Upper lobe of left lung (tissue), 6 donors: ENCODE measurements around the gene RPS14. TPM values are rescaled to one million over a fixed set of nuclear protein-coding genes. Genes with fewer than 3 reads are reported as not detected.

Experiments
- ATAC-seq, 2 donors: fragments of 200-7000 bp; cut with Tn5 transposase; one replicate each; pipeline ENCODE4 v1.9.1; 2022; ENCODE audit warnings: mild to moderate bottlenecking in 2 of 2, moderate library complexity in 2 of 2; ENCODE audit not compliant: low FRiP score in 2 of 2
- DNase-seq, 2 donors: peaks; one replicate each; pipeline ENCODE4 v3.0.0-alpha.2; 2019 to 2020
- H3K27ac ChIP-seq, 4 donors: fragments of 200-600 bp; sonication (generic); one replicate each; pipeline ENCODE4 v1.5.1; 2016 to 2019
- H3K27me3 ChIP-seq, 4 donors: fragments of 200-600 bp; sonication (generic); one replicate each; pipeline ENCODE4 v1.5.1; 2017 to 2019
- H3K36me3 ChIP-seq, 4 donors: fragments of 200-600 bp; sonication (generic); one replicate each; pipeline ENCODE4 v1.5.1; 2016 to 2019
- H3K4me1 ChIP-seq, 4 donors: fragments of 200-600 bp; sonication (generic); one replicate each; pipeline ENCODE4 v1.5.1; 2018 to 2019
- H3K4me3 ChIP-seq, 4 donors: fragments of 200-600 bp; sonication (generic); one replicate each; pipeline ENCODE4 v1.5.1; 2017 to 2019; ENCODE audit warnings: mild to moderate bottlenecking in 2 of 4, moderate library complexity in 1 of 4
- H3K9me3 ChIP-seq, 4 donors: fragments of 200-600 bp; sonication (generic); one replicate each; pipeline ENCODE4 v1.5.1; 2018 to 2019
- EP300 ChIP-seq, 4 donors: sonication (generic); formaldehyde crosslinking; IDR thresholded peaks; one replicate each; pipeline ENCODE4 v1.5.1; 2017; ENCODE audit warnings: antibody characterized with exemption in 4 of 4, control low read depth in 2 of 4
- POLR2A ChIP-seq, 4 donors: fragments of 450-650 bp; IDR thresholded peaks; one replicate each; pipeline ENCODE4 v1.5.1; 2016 to 2017; ENCODE audit warnings: antibody characterized with exemption in 4 of 4, mild to moderate bottlenecking in 2 of 4
- POLR2AphosphoS5 ChIP-seq, 2 donors: sonication (generic); formaldehyde crosslinking; IDR thresholded peaks; one replicate each; pipeline ENCODE4 v1.5.1; 2017; ENCODE audit warnings: antibody characterized with exemption in 2 of 2
- WGBS, 2 donors: methylation state at CpG; one replicate each; pipeline ENCODE4 v1.1.5; 2017 to 2018; 5-methylcytosine and 5-hydroxymethylcytosine counted together
- total RNA-seq, 6 donors: library from RNA; depleted of rRNA in 4 of 6; stranded (reverse); fragments of >200 nt in 4 of 6; gene quantifications; one replicate each; pipeline versions ENCODE4 v1.1.0 to v1.2.1, GENCODE V29; 2016 to 2021
- TF ChIP-seq, protein P1 (sequence below), 6 experiments: fragments of 450-650 bp in 4 of 6; fragments of 200-600 bp in 2 of 6; sonication (generic) in 2 of 6; IDR thresholded peaks; one replicate each; pipeline ENCODE4 v1.5.1; 2016 to 2019; ENCODE audit warnings: antibody characterized with exemption in 6 of 6
- donor health status: DM: no; HTN: no; CAD: no; lungs with moderate emphysema.
- donor health status: DM: no; HTN: yes; CAD: no; lungs with severe emphysema.

Gene RPS14
- total RNA-seq, 6 donors from 2014 or later = 806 to 1,982 (median 1,727) TPM

DNA sequence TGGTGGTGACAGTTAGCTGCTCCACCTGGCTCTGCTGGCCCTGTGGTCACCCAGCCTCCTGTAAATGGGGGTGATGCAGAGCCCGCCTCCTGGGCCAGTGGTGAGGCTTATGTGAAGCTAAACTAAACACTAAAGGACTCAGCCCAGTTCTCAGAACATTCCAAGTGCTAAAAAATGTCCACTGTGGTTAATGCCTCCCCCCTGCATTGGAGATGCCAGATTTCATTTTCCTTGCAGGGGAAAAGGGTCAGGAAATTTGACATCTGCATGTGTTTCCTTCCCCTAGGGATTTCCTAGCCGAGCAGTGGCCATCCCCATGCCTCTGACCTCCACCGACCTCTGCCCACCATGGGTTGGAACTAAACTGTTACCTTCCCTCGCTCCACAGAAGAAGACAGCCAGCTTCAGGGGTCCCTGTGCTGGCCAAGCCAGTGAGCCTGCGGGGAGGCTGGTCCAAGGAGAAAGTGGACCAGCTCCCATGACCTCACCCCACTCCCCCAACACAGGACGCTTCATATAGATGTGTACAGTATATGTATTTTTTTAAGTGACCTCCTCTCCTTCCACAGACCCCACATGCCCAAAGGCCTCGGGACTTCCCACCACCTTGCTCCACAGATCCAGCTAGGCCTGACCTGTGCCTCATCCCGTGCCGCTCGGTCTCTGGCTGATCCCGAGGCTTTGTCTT lies 49.9 kb downstream of the RPS14 start:
- WGBS, 2 donors = 91% methylated on average over 11 of the region's 11 CpGs
- Histone ChIP-seq H3K4me3 (no peak overlapping the region), H3K27ac (no peak overlapping the region), H3K4me1 (peaks cover 0 to 3% (median under 1%) of the 10 kb centered on the region in 4 donors), H3K9me3 (no peaks in the 10 kb centered on the region), H3K36me3 (peaks cover 36 to 98% (median 90%) of the 10 kb centered on the region in 4 donors), H3K27me3 (no peaks in the 10 kb centered on the region)
- TF ChIP-seq POLR2AphosphoS5 (IDR thresholded peaks at IDR 0.05) = no peak
- no peak for TF ChIP-seq EP300 (IDR thresholded peaks at IDR 0.05)
- TF ChIP-seq, protein P1, sequence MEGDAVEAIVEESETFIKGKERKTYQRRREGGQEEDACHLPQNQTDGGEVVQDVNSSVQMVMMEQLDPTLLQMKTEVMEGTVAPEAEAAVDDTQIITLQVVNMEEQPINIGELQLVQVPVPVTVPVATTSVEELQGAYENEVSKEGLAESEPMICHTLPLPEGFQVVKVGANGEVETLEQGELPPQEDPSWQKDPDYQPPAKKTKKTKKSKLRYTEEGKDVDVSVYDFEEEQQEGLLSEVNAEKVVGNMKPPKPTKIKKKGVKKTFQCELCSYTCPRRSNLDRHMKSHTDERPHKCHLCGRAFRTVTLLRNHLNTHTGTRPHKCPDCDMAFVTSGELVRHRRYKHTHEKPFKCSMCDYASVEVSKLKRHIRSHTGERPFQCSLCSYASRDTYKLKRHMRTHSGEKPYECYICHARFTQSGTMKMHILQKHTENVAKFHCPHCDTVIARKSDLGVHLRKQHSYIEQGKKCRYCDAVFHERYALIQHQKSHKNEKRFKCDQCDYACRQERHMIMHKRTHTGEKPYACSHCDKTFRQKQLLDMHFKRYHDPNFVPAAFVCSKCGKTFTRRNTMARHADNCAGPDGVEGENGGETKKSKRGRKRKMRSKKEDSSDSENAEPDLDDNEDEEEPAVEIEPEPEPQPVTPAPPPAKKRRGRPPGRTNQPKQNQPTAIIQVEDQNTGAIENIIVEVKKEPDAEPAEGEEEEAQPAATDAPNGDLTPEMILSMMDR (IDR thresholded peaks at IDR 0.05) = no peak
- DNase-seq (no peak), ATAC-seq (no peak)

DNA sequence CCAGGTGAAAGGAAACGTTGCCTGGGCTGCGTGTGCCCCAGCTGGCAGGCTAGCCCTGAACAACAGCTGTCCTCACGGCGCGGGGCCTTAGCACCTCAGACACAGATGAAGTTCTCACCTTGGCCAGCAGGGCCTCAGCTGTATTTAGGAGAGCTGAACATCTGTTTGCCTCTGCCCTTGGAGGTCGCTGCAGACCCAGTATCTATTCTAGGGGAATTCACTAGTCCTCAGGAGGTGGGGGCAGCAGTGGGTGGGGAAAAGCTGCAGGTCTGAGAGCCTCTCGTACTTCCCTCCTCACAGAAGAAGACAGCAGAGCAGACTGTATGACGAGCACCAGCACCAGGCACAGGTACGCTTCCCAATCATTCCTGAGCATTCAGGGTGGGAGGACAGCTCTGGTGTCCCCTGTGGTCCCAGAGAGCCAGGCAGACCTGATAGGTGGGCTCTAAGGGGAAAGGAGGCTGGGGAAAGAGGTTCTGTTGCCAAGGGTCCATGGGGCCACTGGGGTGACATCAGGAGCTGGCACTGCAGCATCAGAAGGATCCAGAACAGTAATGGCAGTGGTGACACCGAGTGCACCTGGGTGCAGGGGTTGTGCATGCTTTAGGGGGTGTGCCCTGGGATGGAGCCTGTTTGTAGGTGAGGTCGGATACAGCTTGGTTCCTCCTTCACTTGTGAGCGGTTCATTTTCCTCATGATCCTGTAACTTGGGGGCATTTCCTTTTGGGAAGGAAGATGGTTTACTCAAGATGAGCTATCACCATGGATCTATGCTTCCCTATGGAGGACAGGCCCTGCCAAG lies 50.6 kb downstream of the RPS14 start:
- no peak for TF ChIP-seq EP300 (IDR thresholded peaks at IDR 0.05)
- TF ChIP-seq, protein P1 (IDR thresholded peaks at IDR 0.05) = peak in 4 of 6 experiments; percentile 17 to 53 (median 30)
- H3K4me3 ChIP-seq = no peak overlapping the region
- peaks cover 0 to 2% (median 0%) of the 10 kb centered on the region in 4 donors for H3K4me1 ChIP-seq
- no peaks in the 10 kb centered on the region for H3K27me3 ChIP-seq
- ATAC-seq (peak in 1 of 2 donors; percentile 36), DNase-seq (peak in 1 of 2 donors; percentile 20)
- no peaks in the 10 kb centered on the region for H3K9me3 ChIP-seq
- WGBS, 2 donors = 60 to 83% methylated on average over 10 of the region's 12 CpGs
- H3K36me3 ChIP-seq = peaks cover 34 to 98% (median 88%) of the 10 kb centered on the region in 4 donors
- H3K27ac ChIP-seq = no peak overlapping the region

DNA sequence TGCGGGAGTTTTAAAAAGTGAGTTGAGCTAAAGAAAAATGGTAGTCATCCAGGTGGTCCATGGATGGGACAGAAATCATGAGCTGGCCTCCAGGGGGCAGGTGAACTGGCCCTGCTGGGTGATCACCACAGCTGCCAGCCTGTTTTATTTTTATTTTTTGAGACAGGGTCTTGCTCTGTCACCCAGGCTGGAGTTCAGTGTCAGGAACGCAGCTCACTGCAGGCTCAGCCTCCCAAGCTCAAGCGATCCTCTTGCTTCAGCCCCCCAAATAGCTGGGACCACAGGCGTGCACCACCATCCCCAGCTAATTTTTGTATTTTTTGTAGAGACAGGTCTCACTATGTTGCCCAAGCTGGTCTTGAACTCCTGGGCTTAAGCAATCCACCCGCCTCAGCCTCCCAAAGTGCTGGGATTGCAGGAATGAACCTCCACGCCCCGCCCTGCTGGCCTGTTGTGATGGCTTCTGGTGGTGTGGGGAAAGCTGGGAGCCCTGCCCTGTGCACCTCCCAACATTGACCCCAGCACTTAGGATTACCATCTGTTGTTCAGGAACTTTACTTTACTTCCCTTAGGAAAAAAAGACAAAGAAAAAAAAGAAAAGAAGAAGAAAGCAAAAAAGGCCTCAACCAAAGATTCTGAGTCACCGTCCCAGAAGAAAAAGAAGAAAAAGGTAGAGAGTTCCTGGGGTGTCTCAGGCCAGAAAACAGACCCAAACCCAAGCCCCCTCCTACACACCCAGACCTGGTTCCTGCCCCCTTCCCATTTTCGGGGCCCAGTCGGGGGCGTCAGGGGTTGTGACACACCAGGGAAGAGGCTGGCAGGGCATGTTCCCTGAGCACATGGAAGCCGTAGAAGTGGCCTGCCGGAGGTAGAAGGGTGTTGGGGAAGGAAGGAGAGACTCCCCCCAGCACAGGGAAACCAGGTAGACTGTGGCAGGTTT lies 51.5 kb downstream of the RPS14 start:
- peaks cover 33 to 98% (median 88%) of the 10 kb centered on the region in 4 donors for H3K36me3 ChIP-seq
- H3K27me3 ChIP-seq = no peaks in the 10 kb centered on the region
- no peaks in the 10 kb centered on the region for H3K9me3 ChIP-seq
- H3K4me1 ChIP-seq = no peaks in the 10 kb centered on the region
- no peak for ATAC-seq
- H3K4me3 ChIP-seq = no peak overlapping the region
- no peak for DNase-seq
- 86 to 89% methylated on average over 13 of the region's 13 CpGs for WGBS, 2 donors
- TF ChIP-seq, protein P1 (IDR thresholded peaks at IDR 0.05) = no peak
- no peak for TF ChIP-seq POLR2AphosphoS5 (IDR thresholded peaks at IDR 0.05)
- TF ChIP-seq POLR2A (IDR thresholded peaks at IDR 0.05) = no peak
- no peak for TF ChIP-seq EP300 (IDR thresholded peaks at IDR 0.05)
- no peak overlapping the region for H3K27ac ChIP-seq

DNA sequence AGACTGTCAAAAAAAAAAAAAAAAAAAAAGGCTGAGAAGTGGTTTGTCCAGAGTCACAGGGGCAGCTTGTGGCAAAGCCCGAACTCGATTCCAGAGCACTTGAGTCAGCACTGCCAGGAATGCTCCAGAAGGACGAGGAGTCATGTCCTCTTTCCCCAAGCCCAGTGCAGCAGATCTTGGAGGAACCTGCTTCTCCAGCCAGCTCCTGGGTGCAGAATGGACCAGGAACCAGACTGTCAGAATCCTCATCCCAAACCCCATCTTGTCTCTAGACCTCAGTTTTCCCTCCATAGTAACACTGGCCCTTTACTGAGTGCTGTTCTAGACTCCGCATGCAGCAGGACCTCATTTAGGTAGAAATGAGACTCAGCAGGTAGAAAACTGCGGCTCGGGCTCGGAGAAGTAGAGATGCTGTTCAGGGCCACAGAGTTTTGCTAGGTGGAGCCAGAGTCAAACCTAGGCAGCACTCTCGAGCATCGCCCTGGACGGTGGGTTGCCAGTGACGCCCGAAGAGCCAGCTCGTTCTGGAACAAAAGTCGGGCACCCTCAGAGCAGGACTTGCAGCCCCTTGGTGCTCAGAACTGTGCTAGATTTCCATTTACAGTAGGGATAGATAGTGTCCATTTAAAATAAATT lies 52.3 kb downstream of the RPS14 start:
- Histone ChIP-seq H3K36me3 (peaks cover 26 to 98% (median 88%) of the 10 kb centered on the region in 4 donors), H3K4me1 (no peaks in the 10 kb centered on the region), H3K27me3 (no peaks in the 10 kb centered on the region), H3K4me3 (no peak overlapping the region), H3K27ac (no peak overlapping the region), H3K9me3 (no peaks in the 10 kb centered on the region)
- WGBS, 2 donors = 88% methylated on average over 14 of the region's 14 CpGs
- ATAC-seq = no peak
- TF ChIP-seq POLR2A (IDR thresholded peaks at IDR 0.05) = no peak
- no peak for TF ChIP-seq POLR2AphosphoS5 (IDR thresholded peaks at IDR 0.05)
- TF ChIP-seq, protein P1 (IDR thresholded peaks at IDR 0.05) = no peak
- TF ChIP-seq EP300 (IDR thresholded peaks at IDR 0.05) = no peak
- no peak for DNase-seq
